Activated gamma-delta T cell treated with anti-CD3 and anti-CD28 coated beads, Interleukin-2, amount 50 U/mL, for 16 hours (primary cell): Measurements from ENCODE around the gene TMEM271.
"Not testable (repeated sequence)": the region's sequence is repeated elsewhere in the genome, so short reads cannot be mapped to it uniquely, and the experiment has no call there.

ENCODE experiments used
- DNase-seq: peaks from one replicate; pipeline ENCODE4 v3.0.0-alpha.2; 2020; ENCODE audit warnings: low read depth

The TMEM271 gene

GRCh38 chr4:565614-566013 is 10.5 kb downstream of the TMEM271 start:
- DNase-seq: not testable (repeated sequence)

GRCh38 chr4:562458-562857 is 13.6 kb downstream of the TMEM271 start:
- DNase-seq: not testable (repeated sequence)

- DNase-seq: no peak
These were observed 14.7 kb downstream of the TMEM271 start for GRCh38 chr4:561426-561825.

- DNase-seq: no peak
These were observed 15.3 kb downstream of the TMEM271 start for GRCh38 chr4:560731-561291.

GRCh38 chr4:560061-560460 is 16.0 kb downstream of the TMEM271 start:
- DNase-seq: no peak

- DNase-seq: no peak
These were observed 20.4 kb downstream of the TMEM271 start for GRCh38 chr4:555566-556275.

- not testable (repeated sequence) for DNase-seq
These were observed 21.2 kb downstream of the TMEM271 start for GRCh38 chr4:554793-555320.

- no peak for DNase-seq
These were observed 24.1 kb downstream of the TMEM271 start for GRCh38 chr4:552019-552418.

- not testable (repeated sequence) for DNase-seq
These were observed 25.8 kb downstream of the TMEM271 start for GRCh38 chr4:550268-550667.

- DNase-seq: no peak
These were observed 27.1 kb downstream of the TMEM271 start for GRCh38 chr4:548976-549375.

- no peak for DNase-seq
These were observed 30.5 kb downstream of the TMEM271 start for GRCh38 chr4:545612-546011.

GRCh38 chr4:544386-545105 is 31.5 kb downstream of the TMEM271 start:
- no peak for DNase-seq

- no peak for DNase-seq
These were observed 34.8 kb downstream of the TMEM271 start for GRCh38 chr4:541271-541670.

- no peak for DNase-seq
These were observed 37.5 kb downstream of the TMEM271 start for GRCh38 chr4:538542-539142.

GRCh38 chr4:537436-538264 is 38.4 kb downstream of the TMEM271 start:
- DNase-seq: no peak

- no peak for DNase-seq
These were observed 39.6 kb downstream of the TMEM271 start for GRCh38 chr4:536351-536972.

- no peak for DNase-seq
These were observed 40.2 kb downstream of the TMEM271 start for GRCh38 chr4:535924-536281.

- no peak for DNase-seq
These were observed 40.7 kb downstream of the TMEM271 start for GRCh38 chr4:535181-535923.

- DNase-seq: no peak
These were observed 41.4 kb downstream of the TMEM271 start for GRCh38 chr4:534576-535151.

GRCh38 chr4:534101-534575 is 42.0 kb downstream of the TMEM271 start:
- no peak for DNase-seq
